NT2/D1 (cell line): ENCODE results near the gene SNTG2.
"Not testable (repeated sequence)": the region's sequence is repeated elsewhere in the genome, so short reads cannot be mapped to it uniquely, and the experiment has no call there.

Experiments used
- DNase-seq: peaks from one replicate; pipeline ENCODE4 v3.0.0-alpha.2; 2011; ENCODE audit warnings: low read depth, low spot score
- H3K27me3 ChIP-seq: 2 replicates; pipeline ENCODE4 v1.6.0; 2011; ENCODE audit warnings: mild to moderate bottlenecking; ENCODE audit not compliant: insufficient read length, insufficient read depth
- H3K36me3 ChIP-seq: 2 replicates; pipeline ENCODE4 v1.6.1; 2011; ENCODE audit warnings: mild to moderate bottlenecking, low read length, mixed read lengths; ENCODE audit not compliant: insufficient read depth, insufficient read length
- H3K4me1 ChIP-seq: 2 replicates; pipeline ENCODE4 v1.5.1; 2011; ENCODE audit not compliant: insufficient read depth, insufficient read length
- H3K4me3 ChIP-seq: 2 replicates; pipeline ENCODE4 v1.5.1; 2011; ENCODE audit warnings: low read depth; ENCODE audit not compliant: insufficient read length
- H3K9ac ChIP-seq: 2 replicates; pipeline ENCODE4 v1.6.0; 2011; ENCODE audit warnings: low read depth; ENCODE audit not compliant: insufficient read length
- H3K9me3 ChIP-seq: 2 replicates; pipeline ENCODE4 v1.5.1; 2011; ENCODE audit warnings: mild to moderate bottlenecking, low read length; ENCODE audit not compliant: insufficient read depth
- SUZ12 ChIP-seq: IDR thresholded peaks from 2 replicates; pipeline ENCODE4 v1.6.1; 2011; ENCODE audit not compliant: insufficient read length, insufficient read depth; ENCODE audit errors: extremely low read depth
- YY1 ChIP-seq: IDR thresholded peaks from 2 replicates; pipeline ENCODE4 v1.6.1; 2011; ENCODE audit not compliant: insufficient read length, insufficient read depth
- ZNF274 ChIP-seq: IDR thresholded peaks from 2 replicates; pipeline ENCODE4 v1.6.1; 2011; ENCODE audit warnings: mild to moderate bottlenecking, low read depth, low read length

Gene SNTG2

GRCh38 chr2:1219901-1220573 lies 269.4 kb downstream of the SNTG2 start:
- no peak for DNase-seq
- TF ChIP-seq SUZ12, result no peak
- TF ChIP-seq YY1, result no peak
- TF ChIP-seq ZNF274, result no peak
- no peaks in the 10 kb centered on the region for H3K9me3 ChIP-seq
- H3K36me3 ChIP-seq, result no peaks in the 10 kb centered on the region
- H3K9ac ChIP-seq, result no peak overlapping the region
- H3K4me3 ChIP-seq, result no peak overlapping the region
- H3K4me1 ChIP-seq, result no peaks in the 10 kb centered on the region
- H3K27me3 ChIP-seq, result no peaks in the 10 kb centered on the region

- H3K27me3 ChIP-seq, result no peaks in the 10 kb centered on the region
- H3K4me3 ChIP-seq, result no peak overlapping the region
- no peak overlapping the region for H3K9ac ChIP-seq
- no peaks in the 10 kb centered on the region for H3K9me3 ChIP-seq
- TF ChIP-seq SUZ12 (no peak), YY1 (no peak), ZNF274 (no peak)
- H3K36me3 ChIP-seq, result no peaks in the 10 kb centered on the region
- no peak for DNase-seq
- H3K4me1 ChIP-seq, result no peaks in the 10 kb centered on the region
Measured at GRCh38 chr2:1222056-1222455, 271.4 kb downstream of the SNTG2 start.

GRCh38 chr2:1223791-1224190 lies 273.1 kb downstream of the SNTG2 start:
- Histone ChIP-seq H3K36me3 (no peaks in the 10 kb centered on the region), H3K9me3 (no peaks in the 10 kb centered on the region), H3K27me3 (no peaks in the 10 kb centered on the region), H3K9ac (no peak overlapping the region), H3K4me3 (no peak overlapping the region), H3K4me1 (no peaks in the 10 kb centered on the region)
- no peak for DNase-seq
- no peak for TF ChIP-seq ZNF274

GRCh38 chr2:1224901-1225300 lies 274.3 kb downstream of the SNTG2 start:
- no peak overlapping the region for H3K9ac ChIP-seq
- DNase-seq, result no peak
- TF ChIP-seq ZNF274, result no peak
- no peak for TF ChIP-seq YY1
- TF ChIP-seq SUZ12, result no peak
- no peak overlapping the region for H3K4me3 ChIP-seq
- no peaks in the 10 kb centered on the region for H3K4me1 ChIP-seq
- H3K36me3 ChIP-seq, result no peaks in the 10 kb centered on the region
- H3K9me3 ChIP-seq, result peaks cover 4% of the 10 kb centered on the region; the same call in 1 of the 2 replicates
- H3K27me3 ChIP-seq, result no peaks in the 10 kb centered on the region

- TF ChIP-seq ZNF274 (no peak), YY1 (no peak), SUZ12 (no peak)
- no peaks in the 10 kb centered on the region for H3K4me1 ChIP-seq
- no peak overlapping the region for H3K9ac ChIP-seq
- no peak for DNase-seq
- no peaks in the 10 kb centered on the region for H3K27me3 ChIP-seq
- no peak overlapping the region for H3K4me3 ChIP-seq
- H3K9me3 ChIP-seq, result peaks cover 15% of the 10 kb centered on the region; the same call in 1 of the 2 replicates
- no peaks in the 10 kb centered on the region for H3K36me3 ChIP-seq
Measured at GRCh38 chr2:1226766-1227165, 276.1 kb downstream of the SNTG2 start.

GRCh38 chr2:1227274-1227900 lies 276.7 kb downstream of the SNTG2 start:
- H3K27me3 ChIP-seq, result no peaks in the 10 kb centered on the region
- peaks cover 15% of the 10 kb centered on the region; the same call in 1 of the 2 replicates for H3K9me3 ChIP-seq
- no peak for DNase-seq
- no peak overlapping the region for H3K9ac ChIP-seq
- TF ChIP-seq SUZ12 (no peak), ZNF274 (no peak), YY1 (no peak)
- H3K4me1 ChIP-seq, result no peaks in the 10 kb centered on the region
- no peak overlapping the region for H3K4me3 ChIP-seq
- H3K36me3 ChIP-seq, result no peaks in the 10 kb centered on the region

- H3K9me3 ChIP-seq, result peaks cover 15% of the 10 kb centered on the region; the same call in 1 of the 2 replicates
- not testable (repeated sequence) for H3K4me3 ChIP-seq, H3K9ac ChIP-seq, DNase-seq, H3K36me3 ChIP-seq, H3K27me3 ChIP-seq, H3K4me1 ChIP-seq
Measured at GRCh38 chr2:1229596-1229995, 278.9 kb downstream of the SNTG2 start.
